Gastroesophageal sphincter (tissue), 4 donors: Measurements from ENCODE around the gene ARFGAP1. TPM values are rescaled to one million over a fixed set of nuclear protein-coding genes. Genes with fewer than 3 reads are reported as not detected.

Experiments
- ATAC-seq: fragments of 150-250 bp; one replicate; pipeline ENCODE4 v1.9.1; 2016; ENCODE audit warnings: mild to moderate bottlenecking, moderate library complexity
- H3K27ac ChIP-seq, 4 donors: fragments of 200-600 bp; sonication (generic) in 3 of 4; 1 replicate in 3 of 4; 2 replicates in 1 of 4; pipeline ENCODE4 v1.5.1; 2016 to 2019
- H3K27me3 ChIP-seq: fragments of 200-600 bp; sonication (generic); one replicate; pipeline ENCODE4 v1.5.1; 2019
- H3K36me3 ChIP-seq, 2 donors: fragments of 200-600 bp; sonication (generic); one replicate each; pipeline ENCODE4 v1.5.1; 2019; ENCODE audit warnings: control low read depth in 1 of 2
- H3K4me1 ChIP-seq, 3 donors: fragments of 200-600 bp; sonication (generic); 1 replicate in 2 of 3; 2 replicates in 1 of 3; pipeline ENCODE4 v1.5.1; 2016 to 2019; ENCODE audit warnings: control low read depth in 2 of 3
- H3K4me3 ChIP-seq, 2 donors: fragments of 200-600 bp; sonication (generic); one replicate each; pipeline ENCODE4 v1.5.1; 2019; ENCODE audit warnings: mild to moderate bottlenecking in 1 of 2, moderate library complexity in 1 of 2
- H3K9me3 ChIP-seq, 3 donors: fragments of 200-600 bp; sonication (generic); one replicate each; pipeline ENCODE4 v1.5.1; 2017 to 2019; ENCODE audit warnings: control low read depth in 2 of 3
- CTCF ChIP-seq, 4 experiments: fragments of 200-600 bp in 2 of 4; fragments of 450-650 bp in 2 of 4; sonication (generic) in 1 of 4; IDR thresholded peaks; one replicate each; pipeline ENCODE4 v1.5.1; 2017 to 2019; ENCODE audit warnings: antibody characterized with exemption in 4 of 4, mild to moderate bottlenecking in 2 of 4, moderate library complexity in 2 of 4
- EP300 ChIP-seq: sonication (generic); formaldehyde crosslinking; IDR thresholded peaks from one replicate; pipeline ENCODE4 v1.6.1; 2017; ENCODE audit warnings: antibody characterized with exemption, mild to moderate bottlenecking
- POLR2A ChIP-seq, 2 donors: fragments of 450-650 bp; IDR thresholded peaks; one replicate each; pipeline ENCODE4 v1.6.1; 2017; ENCODE audit warnings: antibody characterized with exemption in 2 of 2, mild to moderate bottlenecking in 2 of 2, moderate library complexity in 1 of 2
- POLR2AphosphoS5 ChIP-seq: sonication (generic); formaldehyde crosslinking; IDR thresholded peaks from one replicate; pipeline ENCODE4 v1.6.1; 2017; ENCODE audit warnings: antibody characterized with exemption
- WGBS, 2 donors: methylation state at CpG; one replicate each; pipeline ENCODE4 v1.1.5; 2018; ENCODE audit warnings: low coverage in 1 of 2; 5-methylcytosine and 5-hydroxymethylcytosine counted together
- total RNA-seq, 4 donors: library from RNA; depleted of rRNA; stranded (reverse); fragments of >200 nt; gene quantifications; one replicate each; pipeline ENCODE4 v1.1.0, GENCODE V29; 2016

Gene ARFGAP1
- total RNA-seq, 4 donors from 2014 or later: 35.0 to 50.1 (median 45.2) TPM

- no peak overlapping the region for H3K4me3 ChIP-seq
- H3K27ac ChIP-seq: no peak overlapping the region
- H3K4me1 ChIP-seq: peaks cover 0 to 11% (median 8%) of the 10 kb centered on the region in 3 donors
- 26% methylated on average over 3 of the region's 8 CpGs; no CpG with 5 or more reads in 1 of the 2 donors for WGBS, 2 donors
- H3K36me3 ChIP-seq: no peaks in the 10 kb centered on the region
- peaks cover 87% of the 10 kb centered on the region for H3K27me3 ChIP-seq
- TF ChIP-seq EP300: no peak
- TF ChIP-seq POLR2A (IDR thresholded peaks at IDR 0.05): no peak
- TF ChIP-seq CTCF (IDR thresholded peaks at IDR 0.05): no peak
- no peak for TF ChIP-seq POLR2AphosphoS5
- H3K9me3 ChIP-seq: no peaks in the 10 kb centered on the region
- ATAC-seq: no peak
These were observed 13.8 kb upstream of the ARFGAP1 start for GRCh38 chr20:63258781-63259180.

GRCh38 chr20:63259734-63260460 lies 12.7 kb upstream of the ARFGAP1 start:
- 70 to 88% methylated on average over 3 to 6 of the region's 25 CpGs for WGBS, 2 donors
- peaks cover 87% of the 10 kb centered on the region for H3K27me3 ChIP-seq
- ATAC-seq: no peak

GRCh38 chr20:63260521-63260920 lies 12.1 kb upstream of the ARFGAP1 start:
- no peak for TF ChIP-seq CTCF (IDR thresholded peaks at IDR 0.05)
- no peak for TF ChIP-seq POLR2A (IDR thresholded peaks at IDR 0.05)
- no peak for TF ChIP-seq EP300
- TF ChIP-seq POLR2AphosphoS5: no peak
- Histone ChIP-seq H3K9me3 (no peaks in the 10 kb centered on the region), H3K4me3 (no peak overlapping the region), H3K27ac (no peak overlapping the region), H3K27me3 (peaks cover 87% of the 10 kb centered on the region), H3K36me3 (no peaks in the 10 kb centered on the region), H3K4me1 (no peaks in the 10 kb centered on the region)
- no peak for ATAC-seq
- WGBS, 2 donors: 82% methylated on average over 5 of the region's 15 CpGs; no CpG with 5 or more reads in 1 of the 2 donors

More at GRCh38 chr20:63259734-63260460, 12.7 kb upstream of the ARFGAP1 start:
- Histone ChIP-seq H3K4me3 (no peak overlapping the region), H3K27ac (no peak overlapping the region), H3K36me3 (no peaks in the 10 kb centered on the region), H3K9me3 (no peaks in the 10 kb centered on the region), H3K4me1 (no peaks in the 10 kb centered on the region)
- TF ChIP-seq EP300: no peak

GRCh38 chr20:63261060-63261794 lies 11.4 kb upstream of the ARFGAP1 start:
- H3K36me3 ChIP-seq: no peaks in the 10 kb centered on the region
- H3K27ac ChIP-seq: no peak overlapping the region
- no peak overlapping the region for H3K4me3 ChIP-seq
- H3K9me3 ChIP-seq: no peaks in the 10 kb centered on the region
- H3K27me3 ChIP-seq: peaks cover 87% of the 10 kb centered on the region
- 15 to 20% methylated on average over 8 to 11 of the region's 25 CpGs for WGBS, 2 donors
- ATAC-seq: no peak
- no peaks in the 10 kb centered on the region for H3K4me1 ChIP-seq
- TF ChIP-seq POLR2A (IDR thresholded peaks at IDR 0.05) (no peak), EP300 (no peak), CTCF (IDR thresholded peaks at IDR 0.05) (no peak), POLR2AphosphoS5 (no peak)

- H3K9me3 ChIP-seq: no peaks in the 10 kb centered on the region
- no peaks in the 10 kb centered on the region for H3K36me3 ChIP-seq
- H3K4me3 ChIP-seq: no peak overlapping the region
- H3K27me3 ChIP-seq: peaks cover 86% of the 10 kb centered on the region
- TF ChIP-seq EP300 (no peak), CTCF (IDR thresholded peaks at IDR 0.05) (no peak), POLR2AphosphoS5 (no peak), POLR2A (IDR thresholded peaks at IDR 0.05) (no peak)
- H3K4me1 ChIP-seq: no peaks in the 10 kb centered on the region
- WGBS, 2 donors: 44 to 63% methylated on average over 12 to 15 of the region's 30 CpGs
- ATAC-seq: no peak
- no peak overlapping the region for H3K27ac ChIP-seq
These were observed 10.7 kb upstream of the ARFGAP1 start for GRCh38 chr20:63261795-63262528.
